ENCODE measurements around the gene MKX.

The MKX gene

DNA sequence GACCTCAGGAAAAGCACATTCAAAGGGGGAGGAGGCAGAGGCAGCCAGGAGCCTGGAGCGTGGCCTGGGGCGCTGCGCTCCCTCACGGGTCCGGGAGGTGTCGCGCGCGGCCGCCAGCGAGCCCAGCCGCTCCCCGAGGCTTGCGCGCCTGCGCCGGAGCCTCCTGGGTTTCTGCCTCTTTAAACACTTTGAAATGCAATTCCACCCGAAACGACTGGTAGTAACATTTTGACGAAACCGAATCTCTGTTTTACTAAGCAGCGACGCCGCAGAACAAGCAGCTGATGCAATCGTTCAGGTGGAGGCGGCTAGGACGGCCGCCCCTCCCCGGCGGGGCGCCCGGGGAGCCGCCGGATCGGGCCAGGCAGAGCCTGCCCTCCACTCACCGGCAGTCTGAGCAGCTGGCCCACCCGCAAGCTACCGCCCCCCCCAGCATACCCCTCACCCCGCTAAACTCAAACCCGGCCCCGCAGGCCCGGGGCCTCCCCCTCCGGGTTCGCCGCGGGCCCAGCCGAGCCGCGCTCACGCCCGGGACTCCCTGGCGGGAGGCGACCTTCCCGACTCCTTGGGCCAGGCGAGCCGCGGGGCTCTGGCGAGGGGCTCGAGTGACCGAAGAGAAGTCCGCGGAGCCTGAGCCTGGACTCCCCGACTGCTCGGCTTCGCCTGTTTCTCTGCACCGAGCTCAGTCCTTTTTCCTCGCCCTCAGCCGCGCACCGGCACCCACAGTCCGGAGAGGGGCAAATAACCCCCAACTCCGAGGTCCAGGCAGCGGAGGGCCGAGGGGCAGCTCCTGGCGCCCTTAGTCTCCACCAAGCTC is 3.2 kb downstream of the MKX start:
- DNase-seq (ENCODE audit: low read depth, low spot score): peak; percentile 28

DNA sequence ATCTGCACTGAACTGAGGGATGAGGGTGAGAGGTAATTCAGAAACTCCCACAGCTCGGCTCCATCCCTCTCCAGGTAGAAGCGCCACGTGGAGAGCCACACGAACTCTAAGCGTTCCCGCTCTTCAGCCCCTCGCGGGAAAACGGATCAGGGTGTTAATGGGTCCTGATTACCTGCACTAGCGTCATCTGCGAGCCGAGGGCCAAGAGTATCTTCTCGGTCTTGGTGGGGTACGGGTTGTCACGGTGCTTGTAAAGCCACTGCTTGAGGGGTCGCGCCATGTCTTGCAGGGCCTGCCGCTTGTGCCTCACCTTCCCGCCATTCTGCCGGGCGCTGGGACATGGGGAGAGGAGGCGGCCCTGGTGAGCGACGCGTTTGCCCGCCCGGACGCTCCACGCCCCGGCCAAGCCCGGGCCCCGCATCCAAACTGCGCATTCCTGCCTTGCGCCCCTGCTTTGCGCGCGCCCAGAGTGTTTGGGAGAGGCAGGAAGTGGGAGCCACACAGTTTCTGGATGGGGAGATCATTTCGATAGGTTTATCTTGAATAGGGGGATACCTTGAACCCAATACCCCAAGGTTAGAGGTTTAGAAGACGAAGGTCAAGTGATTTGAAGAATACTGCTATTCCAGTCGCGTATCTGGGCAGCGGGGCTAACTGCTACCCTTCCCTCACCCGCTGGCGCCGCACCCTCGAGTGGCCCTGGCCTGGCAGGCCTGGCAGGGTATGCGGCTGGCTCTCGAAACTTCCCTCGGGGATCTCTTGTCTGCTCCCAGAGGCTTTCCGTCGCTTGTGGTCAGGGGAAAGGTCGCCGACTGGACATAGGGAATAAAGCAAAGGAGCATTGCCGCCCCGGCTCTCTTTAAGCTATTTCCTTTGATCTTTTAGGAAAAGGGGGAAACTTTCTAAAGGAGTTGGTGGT is 4.2 kb downstream of the MKX start:
- no peak for DNase-seq (ENCODE audit: low read depth, low spot score)

DNA sequence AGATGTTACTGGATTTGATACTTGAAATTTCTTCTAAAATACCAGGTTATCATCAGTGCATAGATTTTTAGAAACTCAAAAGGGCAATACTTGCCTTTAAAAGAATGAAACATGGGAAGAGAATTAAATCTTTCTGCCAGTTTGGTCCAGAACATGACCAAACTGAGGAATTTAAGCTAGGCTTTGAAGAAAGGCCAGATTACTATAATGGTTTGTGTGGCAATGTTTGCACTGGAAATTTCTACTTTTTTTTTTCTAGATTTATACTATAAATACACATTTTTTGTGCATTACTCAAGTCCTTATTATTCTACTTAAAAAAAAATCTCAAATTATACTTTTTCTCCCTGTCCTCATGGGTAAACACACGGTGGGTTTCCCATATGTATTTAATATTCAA is 9.2 kb downstream of the MKX start:
- DNase-seq (ENCODE audit: low read depth, low spot score): no peak

DNA sequence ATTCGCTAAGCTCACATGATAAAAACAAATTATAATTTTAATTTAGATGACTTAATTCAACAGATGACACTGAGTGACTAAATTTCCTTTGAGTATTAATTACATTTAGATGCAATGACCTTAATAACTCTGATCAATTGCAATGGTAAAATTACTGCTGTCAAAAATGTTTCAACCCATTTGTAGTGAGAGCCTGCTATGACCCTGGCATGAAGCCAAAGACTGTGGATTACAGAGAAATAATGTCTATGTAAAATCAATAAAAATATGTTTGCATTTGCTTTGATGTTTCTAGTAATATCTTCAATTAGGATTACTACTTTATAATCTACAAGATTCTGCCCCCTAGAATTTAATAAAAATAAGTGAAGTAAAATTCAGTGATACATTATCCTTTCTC is 15.6 kb downstream of the MKX start:
- DNase-seq (ENCODE audit: low read depth, low spot score): no peak

DNA sequence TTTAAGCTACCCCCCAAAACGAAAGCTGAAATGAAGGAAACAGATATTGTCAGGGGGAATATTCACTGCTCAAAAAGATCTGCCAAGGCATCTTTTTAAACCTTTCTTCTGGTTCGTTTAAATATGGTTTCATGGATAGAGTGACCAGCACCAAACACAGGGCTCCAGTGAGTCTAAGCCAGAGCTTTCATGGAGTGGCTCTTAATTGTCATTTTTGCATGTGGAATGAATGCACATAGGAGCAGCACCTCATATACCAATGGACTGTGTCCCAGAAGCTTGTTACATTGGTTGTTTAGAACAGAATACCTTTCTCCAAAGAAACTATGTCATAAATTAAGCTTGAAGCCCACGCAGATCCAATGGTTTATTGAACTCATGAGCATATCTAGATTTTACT is 17.3 kb downstream of the MKX start:
- DNase-seq (ENCODE audit: low read depth, low spot score): no peak

DNA sequence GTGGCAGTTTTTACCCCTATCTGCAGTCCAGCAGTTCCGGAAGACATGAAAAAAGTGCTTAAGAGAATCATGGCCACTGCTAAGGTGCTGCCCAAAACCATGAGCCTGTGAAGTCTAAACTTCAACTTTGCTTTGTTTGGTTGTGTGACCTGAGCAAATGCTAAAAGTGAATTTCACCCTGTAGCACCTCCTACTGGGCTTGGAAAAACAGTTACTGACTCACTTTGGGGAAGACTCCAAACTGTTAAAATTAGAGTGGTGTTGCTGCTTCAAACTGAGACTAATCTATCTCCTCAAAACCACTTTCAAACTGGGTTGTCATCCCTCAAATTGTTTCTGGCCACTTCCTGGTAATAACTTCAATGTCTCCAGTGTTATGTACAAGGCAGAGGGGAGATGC is 21.3 kb downstream of the MKX start:
- DNase-seq (ENCODE audit: low read depth, low spot score): no peak

DNA sequence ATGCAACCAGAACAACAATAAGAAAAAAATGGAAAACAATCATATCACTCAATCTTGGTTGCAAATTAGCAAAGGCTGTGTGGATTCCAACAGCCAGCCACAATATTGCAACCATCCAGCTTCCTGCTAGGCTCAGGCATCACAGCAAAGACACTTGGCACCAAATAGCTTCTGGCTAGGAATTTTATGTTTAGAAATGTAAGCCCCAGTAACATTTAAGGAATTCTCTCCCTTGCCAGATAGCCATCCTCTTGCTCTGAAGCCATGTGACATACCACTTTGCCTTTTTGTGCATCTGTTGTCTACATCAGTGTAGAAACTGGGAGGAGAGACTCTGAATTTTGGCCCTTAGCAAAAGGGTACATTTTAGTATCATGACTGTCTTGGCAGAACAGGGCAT is 22.2 kb downstream of the MKX start:
- DNase-seq (ENCODE audit: low read depth, low spot score): no peak

DNA sequence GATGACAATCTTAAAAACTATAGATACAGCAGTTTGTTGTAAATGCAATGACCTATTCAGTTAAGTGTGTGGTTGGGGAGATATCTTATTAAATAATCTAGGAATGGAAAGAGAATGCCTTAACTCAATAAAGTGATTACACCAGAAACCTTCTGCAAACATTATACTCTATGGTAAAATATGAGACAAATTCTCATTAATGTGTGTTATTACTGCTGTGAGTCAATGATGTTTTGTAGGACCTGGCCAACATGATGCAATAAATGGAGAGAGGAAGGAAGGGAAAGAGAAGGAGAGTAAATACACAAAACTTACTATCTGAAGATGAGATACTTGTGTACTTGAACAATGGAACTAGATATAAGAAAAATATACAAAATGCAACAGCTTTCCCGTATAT is 25.1 kb downstream of the MKX start:
- no peak for DNase-seq (ENCODE audit: low read depth, low spot score)

DNA sequence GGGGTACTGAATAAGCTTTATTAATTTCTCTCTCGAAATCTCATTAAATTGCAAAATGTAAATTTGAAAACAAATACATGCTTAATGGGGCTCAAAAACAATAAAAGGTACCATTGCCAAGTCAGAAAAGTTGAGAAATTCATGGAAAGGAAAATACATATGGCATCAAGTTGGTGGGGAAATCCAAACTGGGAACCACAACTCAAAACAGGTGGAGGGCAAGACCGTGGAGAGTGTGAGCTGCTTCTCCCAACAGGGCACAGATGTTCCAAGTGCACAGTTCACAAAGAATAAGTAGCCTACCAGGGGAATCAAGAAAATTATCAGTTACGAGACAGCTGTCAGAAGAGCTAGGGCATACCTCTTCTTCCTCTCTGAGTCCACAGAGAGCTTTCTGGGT is 26.6 kb downstream of the MKX start:
- DNase-seq (ENCODE audit: low read depth, low spot score): no peak

DNA sequence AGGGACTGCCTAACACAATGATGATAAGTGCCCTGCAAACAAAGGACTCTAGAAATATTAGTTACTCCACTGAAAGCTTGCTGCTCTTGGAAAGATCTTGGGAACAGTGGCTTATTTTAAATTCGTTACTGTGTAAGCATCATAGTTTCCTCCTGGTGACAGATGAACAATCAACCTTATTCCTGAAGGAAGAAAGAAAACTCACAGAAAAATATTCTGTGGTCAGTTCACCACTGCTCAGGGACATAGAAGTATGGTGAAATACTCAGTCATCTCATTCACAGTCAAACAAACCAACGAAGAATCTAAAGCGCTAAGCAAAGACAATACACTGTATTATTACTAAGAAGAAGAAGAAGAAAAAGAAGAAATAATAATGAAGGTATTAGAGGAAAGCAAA is 27.8 kb downstream of the MKX start:
- DNase-seq (ENCODE audit: low read depth, low spot score): no peak

DNA sequence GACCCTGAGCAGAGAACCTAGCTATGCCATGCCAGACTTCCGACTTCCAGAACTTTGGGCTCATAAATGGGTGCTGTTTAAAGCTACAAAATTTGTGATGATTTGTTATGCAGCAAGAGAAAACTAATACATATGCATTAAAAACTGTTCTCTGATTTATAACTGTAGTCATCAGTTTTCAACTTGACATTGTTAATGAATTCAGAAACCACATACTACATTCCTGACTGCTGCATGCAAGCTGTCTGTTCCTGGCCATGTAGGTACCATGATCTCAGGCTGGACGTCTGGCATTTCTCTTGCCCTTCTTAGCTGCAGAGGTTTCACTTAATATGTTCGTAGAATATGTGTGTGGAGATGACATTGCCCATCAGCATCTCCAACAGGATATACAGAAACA is 28.4 kb downstream of the MKX start:
- no peak for DNase-seq (ENCODE audit: low read depth, low spot score)

DNA sequence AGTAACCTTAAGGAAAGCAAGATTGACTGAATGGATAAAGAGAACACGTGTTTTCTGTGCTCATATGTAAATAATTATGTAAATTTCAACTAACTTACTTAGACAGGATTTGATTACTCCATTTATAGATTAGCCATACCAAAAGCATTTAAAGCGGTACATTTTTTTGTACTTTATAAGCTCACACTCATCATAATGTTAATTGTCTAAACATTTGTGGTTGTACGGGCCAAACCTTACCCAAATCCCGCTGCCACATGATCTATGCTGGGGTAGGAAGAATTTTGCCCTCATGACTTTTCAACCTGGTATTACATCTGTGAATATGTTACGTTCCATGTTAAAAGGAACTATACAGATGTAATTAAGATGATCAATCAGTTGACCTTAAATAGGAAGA is 29.1 kb downstream of the MKX start:
- no peak for DNase-seq (ENCODE audit: low read depth, low spot score)

DNA sequence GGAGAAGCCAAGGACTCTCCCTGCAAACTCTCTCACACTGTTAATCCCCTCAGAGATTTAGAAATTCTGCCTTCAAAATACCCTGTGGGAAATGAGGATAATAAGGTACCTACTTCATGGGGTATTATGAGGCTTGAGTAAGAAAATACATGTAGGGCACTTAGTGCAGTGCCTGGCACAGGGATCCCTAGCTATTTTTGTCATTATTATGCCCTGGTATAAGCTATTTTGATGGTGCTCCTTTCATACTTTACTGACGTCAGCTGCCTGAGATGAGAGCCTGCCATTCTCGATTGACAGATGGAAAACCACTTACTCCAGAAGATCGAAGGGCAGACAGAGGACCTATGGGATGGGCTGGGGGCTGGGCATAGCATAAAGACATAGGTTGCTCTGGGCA is 30.1 kb downstream of the MKX start:
- DNase-seq (ENCODE audit: low read depth, low spot score): no peak

DNA sequence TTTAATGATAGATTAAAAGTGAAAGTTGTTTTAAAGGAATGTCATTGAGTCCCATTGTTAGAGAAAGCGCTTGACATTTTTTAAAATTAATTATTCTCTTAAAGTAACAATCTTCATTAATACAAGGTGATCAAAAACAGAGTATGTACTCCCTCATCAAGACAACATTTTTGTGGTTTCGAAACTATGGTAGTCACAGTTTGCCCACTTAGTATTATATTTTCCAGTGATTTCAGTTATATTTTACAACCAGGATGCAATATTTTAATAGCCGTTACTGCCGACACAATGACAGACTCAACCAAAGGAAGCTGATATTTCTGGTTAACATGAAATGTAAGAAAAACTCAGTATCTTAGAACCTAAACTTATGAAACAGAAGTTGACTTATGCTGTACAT is 31.3 kb downstream of the MKX start:
- no peak for DNase-seq (ENCODE audit: low read depth, low spot score)

DNA sequence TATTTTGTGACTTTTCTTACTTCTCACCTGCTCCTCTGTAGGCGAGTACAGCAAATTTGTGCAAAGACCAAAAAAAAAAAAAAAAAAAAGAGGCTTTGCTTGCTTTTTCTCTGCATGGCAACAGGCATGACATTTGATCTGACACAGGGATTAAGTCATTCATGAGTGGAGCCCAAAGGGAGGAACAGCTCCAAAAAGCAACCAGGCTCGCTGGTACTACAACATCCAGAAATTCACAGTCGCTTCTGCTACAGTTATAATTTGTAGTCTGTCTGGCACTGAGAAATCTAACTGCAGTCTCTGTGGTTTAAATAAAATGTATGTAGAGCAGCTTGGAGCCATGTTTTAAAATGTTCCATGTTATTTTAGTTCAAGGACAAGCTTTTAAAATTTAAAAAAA is 31.7 kb downstream of the MKX start:
- no peak for DNase-seq (ENCODE audit: low read depth, low spot score)

DNA sequence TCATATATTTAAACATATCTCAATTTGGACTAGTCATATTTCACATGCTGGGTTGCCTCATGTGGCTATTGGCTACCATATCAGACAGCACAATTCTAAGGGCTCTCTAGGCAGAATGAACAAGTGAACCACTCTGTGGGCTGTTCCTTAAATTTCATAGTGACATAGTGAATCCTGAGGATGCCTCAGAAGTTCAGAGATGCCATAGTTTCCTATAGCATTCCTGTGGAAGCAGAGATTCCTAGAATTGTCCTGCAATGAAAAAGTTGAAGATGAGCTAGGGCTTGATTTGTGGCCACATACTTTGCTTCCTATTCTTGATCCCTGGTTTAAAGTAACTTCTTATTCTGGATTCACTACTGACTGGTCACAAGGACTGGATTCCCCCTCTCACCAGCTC is 35.6 kb downstream of the MKX start:
- DNase-seq (ENCODE audit: low read depth, low spot score): no peak

DNA sequence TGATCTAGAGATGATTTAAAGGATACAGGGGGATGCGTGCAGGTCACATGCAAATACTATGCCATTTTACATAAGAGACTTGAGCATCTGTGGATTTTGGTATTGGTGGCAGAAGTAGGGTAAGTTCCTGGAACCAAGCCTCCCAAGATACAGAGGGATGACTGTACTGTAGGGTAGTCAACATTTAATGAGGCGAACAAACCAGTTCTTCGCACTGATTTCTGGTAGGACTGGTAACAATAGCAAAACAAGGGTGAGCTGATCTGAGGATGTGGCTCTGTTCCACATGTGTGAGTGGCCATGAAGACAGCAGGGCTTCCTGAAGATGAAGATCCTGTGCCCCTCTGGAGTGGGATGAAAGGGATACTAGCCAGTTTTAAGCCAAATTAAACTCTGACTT is 36.3 kb downstream of the MKX start:
- DNase-seq (ENCODE audit: low read depth, low spot score): no peak

DNA sequence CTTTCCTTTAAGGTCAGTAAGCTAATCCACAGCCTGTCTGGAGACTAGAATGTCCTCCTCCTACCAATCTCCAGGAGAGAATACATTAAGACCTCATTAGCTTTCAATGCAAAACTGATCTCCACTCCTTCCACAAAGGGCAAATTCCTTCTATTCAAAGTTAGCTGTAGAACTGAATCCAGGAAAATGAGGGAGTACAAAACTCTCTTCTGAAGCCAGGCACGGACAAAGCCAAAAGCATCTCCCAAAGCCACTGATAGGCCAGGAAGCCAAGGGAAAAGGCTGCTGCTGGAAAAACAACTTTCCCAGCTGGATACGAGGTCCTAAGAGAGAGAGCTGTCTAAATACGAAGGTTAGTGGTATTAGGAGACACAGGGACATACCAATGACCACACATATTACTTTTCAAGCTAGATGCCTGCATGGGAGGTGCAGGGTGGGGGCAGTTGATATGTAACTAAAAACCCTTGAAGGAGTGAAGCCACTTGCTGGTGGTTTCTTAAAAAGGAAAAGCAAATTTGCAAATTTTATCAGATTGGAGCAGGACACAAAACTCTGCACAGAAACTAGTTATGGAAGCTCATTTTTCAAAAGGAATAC is 43.6 kb downstream of the MKX start:
- no peak for DNase-seq (ENCODE audit: low read depth, low spot score)

DNA sequence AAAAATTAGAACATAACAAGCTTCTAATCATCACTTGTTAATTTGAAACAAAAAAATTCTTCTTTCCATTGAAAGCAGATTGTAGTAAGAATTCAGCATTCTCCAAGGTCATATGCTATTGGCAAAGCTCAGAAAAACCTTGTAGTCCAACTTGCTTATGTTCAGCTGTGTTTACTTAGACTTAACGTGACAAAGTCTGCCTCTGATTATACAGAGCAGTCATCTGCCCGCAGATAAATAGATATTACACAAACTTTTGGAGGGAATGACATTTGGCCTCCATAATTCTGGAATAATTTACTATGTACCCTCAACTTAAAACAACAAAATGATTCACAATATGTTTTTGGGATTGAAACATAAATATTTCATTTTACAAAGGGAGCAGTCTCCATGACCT is 45.8 kb downstream of the MKX start:
- no peak for DNase-seq (ENCODE audit: low read depth, low spot score)

DNA sequence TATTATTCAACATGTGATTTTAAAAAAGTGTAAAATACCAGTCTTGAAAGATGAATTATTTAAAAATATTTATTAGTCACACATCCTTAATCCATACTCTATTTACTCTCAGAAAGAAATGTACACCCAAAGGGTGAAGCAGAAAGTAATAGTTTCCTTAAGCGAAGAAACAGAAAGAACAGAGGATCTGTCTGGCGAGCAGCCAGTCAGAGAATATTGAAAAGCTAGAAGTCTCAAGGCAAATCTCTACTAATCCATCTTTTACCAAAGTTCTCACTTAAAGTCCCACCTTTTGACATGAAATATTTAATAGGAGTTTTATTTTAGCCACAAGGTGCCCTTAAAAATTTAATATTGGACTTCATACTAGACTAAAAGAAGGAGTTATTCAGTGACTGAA is 46.7 kb downstream of the MKX start:
- no peak for DNase-seq (ENCODE audit: low read depth, low spot score)

DNA sequence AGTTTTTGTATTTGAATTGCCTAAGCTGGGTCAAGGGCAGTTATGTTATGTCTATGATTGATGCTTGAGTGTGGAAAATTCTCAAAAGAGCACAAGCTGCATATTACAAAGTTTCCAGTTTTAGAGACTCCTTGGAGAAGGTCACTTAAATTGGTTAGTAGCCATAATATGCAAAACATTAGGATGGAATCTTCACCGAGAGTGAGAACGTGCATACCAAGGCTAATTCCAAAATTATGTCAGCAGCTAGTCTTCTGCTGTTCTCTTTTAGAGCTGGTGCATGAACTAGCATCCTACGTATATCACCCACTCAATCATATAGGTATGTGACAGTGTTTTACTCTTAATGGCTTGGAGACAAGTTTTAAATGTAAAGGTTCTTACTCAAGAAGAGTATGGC is 49.2 kb downstream of the MKX start:
- DNase-seq (ENCODE audit: low read depth, low spot score): no peak

DNA sequence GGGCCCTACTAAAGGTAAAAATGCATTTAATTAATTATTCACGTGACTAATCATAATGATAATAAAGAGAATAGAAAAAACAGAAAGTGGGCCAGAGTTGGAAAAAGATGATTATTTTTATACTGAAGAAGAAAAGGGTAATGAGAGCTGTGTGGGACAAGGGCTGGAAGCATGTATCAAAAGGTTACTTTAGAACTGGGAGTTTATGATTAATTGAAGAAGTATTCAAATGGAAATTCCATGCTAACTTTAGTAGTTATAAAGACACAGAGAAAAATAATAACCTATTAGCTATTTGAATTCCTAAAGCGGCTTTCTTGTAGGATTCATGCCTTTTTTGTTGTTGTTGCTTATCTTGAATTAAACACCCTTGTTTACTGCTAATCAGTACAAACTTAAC is 49.9 kb downstream of the MKX start:
- DNase-seq (ENCODE audit: low read depth, low spot score): no peak

DNA sequence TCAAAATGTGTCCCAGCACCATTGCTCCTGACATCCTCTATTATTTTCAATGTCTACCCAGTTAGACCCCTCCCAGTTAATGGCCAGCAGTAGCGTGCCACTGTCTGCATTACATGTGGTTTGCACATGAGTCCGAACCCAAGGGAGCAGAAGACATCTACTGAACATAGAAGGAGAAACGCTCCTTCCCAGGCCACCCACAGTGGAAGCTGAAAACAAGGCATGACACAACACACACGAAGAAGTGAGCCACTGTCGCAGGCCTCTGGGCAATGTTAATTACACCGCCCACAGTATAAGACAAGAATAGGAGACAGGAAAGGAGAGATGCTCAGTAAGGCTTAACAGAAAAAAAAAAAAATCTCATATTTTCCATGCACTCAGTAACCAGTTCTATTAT is 50.5 kb downstream of the MKX start:
- DNase-seq (ENCODE audit: low read depth, low spot score): no peak

Data from smooth muscle cell of the brain vasculature (primary cell).